Effector CD8-positive, alpha-beta T cell (primary cell): ENCODE results near the gene POLD4.

Experiments used
- DNase-seq: peaks from one replicate; lab custom pipeline; 2025; lab: John Stamatoyannopoulos, UW

Gene POLD4

DNA sequence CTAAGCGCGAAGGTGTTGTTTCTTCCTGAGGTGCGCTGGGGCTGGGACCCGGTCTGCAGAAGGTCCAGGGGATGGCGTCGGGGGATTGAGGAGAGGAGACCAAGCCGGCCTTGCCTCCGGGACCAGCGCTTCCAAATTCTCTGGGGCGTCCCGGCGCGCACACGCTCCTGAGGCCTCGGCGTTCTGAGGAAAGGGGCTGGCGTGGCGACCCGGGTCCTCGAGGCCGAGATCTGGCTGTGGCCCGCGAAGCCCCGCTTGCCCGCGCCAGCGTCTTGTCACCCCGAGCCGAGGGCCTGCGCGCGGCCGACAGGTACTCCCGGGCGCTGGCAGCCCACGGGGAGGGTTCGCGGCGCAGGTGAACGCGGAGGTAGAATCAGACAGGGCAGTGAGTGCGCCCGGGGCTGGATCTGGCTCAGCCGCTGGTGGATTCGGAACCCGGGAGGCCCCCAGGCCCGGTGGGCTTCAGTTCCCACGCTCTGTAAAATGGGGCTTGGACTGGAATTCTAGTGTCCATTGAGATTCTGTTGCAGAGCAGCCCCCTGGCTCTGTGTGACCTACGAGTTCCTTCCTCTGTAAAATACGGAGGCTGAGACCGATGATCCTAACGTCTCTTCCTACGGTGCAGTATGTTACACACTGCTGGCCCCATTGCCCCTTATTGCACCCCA lies 35.3 kb downstream of the POLD4 start:
- DNase-seq, result no peak

DNA sequence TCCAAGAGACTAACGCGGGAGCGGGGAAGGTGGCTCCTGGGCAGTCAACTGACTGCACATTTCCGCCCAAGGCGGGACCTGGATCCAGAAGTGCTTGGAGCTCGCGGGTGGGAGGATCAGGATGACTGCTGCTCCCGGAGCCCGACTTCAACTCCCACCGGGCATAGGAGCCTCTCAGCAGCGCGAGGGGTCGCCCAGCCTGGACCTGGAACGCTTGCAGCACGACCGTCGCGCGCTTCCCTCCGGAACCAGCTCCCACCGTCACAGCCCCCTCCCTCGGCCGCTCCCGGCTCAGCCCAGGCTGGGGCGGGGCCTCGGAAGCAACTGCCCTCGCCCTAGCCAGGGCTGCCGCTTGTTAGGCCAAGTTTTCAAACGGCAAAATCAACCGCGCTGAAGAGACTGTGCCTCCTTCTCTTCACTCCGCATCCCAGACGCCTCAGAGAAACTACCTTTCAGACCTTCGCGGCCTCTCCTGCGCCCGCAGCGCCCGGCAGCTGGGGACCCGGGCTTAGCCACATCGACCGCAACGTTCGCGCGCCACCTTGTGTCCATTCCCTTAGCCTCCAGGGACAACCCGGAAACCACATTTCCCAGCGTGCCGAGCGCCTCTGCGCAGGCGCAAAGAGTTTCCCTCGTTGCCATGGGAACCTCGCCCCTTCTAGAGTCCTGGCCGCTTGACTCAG lies 36.0 kb downstream of the POLD4 start:
- peak; percentile 99 for DNase-seq

DNA sequence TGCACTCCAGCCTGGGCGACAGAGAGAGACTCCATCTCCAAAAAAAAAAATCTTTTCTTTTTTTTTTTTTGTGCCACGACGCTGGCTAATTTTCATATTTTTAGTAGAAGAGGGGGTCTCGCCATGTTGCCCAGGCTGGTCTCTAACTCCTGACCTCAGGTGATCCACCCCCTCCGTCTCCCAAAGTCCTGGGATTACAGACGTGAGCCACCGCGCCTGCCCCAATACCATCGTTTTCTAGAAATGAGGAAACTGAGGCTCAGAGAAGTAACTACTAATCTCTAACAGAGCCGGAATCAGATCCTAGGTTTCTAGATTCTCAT lies 36.5 kb downstream of the POLD4 start:
- DNase-seq, result no peak

DNA sequence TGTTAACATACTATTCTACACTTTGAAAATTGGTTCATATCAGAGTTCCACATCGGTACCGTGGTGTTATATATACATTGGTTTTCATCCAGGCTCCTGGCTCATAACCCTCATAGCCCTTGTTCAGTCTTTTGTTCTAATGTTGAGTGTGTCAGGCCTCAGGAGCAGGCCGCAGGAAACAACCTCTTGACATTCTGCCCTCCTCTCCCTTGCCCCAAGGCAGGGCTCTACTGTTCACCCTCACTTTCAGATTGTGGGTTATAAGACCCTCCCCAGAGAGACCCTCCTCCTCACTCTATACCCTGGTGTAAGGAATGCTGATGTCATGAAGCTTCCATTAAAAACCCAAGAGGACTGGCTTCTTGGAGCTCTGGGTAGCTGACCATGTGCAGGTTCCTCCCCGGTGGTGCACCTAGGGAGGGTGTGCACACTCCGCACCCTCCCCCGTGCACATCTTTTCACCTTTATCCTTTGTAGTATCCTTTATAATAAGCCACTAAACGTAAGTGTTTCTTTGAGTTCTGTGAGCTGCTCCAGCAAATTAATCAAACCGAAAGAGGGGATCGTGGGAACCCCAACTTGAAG lies 37.9 kb downstream of the POLD4 start:
- DNase-seq, result no peak

DNA sequence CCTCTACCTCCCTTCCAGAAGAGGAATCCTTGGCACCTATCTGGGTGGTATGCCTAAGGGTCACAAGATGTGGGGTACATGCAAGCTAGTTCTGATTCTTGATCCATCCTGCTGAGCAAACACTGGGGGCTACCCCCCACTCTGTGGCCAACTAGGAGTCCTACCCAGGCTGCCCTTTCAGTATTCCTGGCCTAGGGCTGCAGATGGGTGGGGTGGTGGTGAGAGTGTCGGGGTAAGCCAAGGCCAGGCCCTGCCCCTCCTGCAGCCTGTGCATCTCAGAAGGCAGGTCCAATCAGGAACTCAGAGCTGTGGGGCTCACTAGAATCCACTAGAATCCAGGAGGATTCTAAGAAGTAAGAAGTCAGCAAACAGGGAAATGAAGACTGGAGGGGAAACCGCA lies 39.1 kb downstream of the POLD4 start:
- DNase-seq, result no peak

DNA sequence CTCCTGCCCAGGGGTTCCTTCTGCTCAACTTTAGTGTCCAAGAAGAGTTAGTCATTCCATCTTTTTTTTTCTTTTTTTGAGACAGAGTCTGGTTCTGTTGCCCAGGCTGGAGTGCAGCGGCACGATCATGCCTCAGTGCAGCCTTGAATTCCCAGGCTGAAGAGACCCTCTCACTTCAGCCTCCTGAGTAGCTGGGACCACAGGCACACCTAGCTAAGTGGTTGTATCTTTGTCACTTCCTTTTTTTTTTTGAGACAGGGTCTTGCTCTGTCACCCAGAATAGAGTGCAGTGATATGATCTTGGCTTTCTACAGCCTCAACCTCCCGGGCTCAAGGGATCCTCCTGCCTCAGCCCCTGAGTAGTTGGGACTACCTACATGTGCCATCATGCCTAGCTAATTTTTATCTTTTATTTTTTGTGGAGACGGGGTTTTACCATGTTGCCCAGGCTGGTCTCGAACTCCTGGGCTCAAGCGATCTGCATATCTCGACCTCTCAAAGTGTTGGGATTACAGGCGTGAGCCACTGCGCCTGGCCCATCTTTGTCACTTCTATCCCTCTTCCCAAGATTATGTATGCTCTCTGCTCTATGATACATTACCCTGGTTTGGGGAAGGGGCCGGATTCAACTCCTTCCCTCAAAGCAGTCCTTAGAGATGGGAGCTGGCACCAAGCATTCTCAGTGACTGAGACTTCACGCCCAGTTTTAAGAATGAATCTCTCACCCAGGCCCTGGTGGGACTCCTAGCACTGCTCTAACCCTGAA lies 40.0 kb downstream of the POLD4 start:
- DNase-seq, result no peak

DNA sequence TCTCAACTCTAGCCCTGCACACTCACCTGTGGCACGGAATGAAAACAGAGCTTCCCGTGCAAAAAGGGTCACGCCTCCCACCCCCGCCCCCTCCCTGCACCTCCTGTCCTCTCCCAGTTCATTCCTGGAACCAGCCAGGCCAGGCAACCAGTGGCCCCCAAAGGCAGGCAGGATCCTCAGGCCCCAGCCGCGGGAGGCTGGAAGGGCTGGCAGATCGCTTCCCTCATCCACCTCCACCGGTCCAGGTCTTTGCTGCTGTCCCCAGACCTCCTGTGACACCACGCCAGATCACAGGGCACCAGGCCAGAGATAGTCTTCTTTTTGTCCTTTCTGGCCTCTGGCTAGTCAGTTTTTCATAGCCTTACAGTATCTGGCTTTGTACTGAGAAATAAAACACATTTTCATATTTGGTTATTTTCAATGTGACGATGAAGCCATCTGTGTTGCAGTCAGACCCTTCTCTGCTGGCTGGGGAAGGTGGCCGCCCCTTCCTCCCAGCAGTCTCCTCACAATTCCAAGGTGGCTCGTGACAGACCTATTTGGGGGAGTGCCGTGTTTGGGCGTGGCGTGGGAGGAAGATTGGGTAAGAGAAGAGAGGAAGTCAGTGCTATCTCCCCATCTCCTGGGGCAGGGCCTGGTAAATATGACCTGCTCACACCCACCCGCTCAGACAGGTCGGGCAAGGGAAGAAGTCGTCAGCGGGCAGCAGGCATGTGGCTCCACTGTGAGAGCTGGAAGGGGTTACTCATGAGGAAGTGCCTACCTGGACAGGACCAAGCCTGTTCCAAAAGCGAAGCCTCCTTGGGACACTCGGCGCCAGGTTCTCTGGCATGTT lies 40.9 kb downstream of the POLD4 start:
- DNase-seq, result no peak

DNA sequence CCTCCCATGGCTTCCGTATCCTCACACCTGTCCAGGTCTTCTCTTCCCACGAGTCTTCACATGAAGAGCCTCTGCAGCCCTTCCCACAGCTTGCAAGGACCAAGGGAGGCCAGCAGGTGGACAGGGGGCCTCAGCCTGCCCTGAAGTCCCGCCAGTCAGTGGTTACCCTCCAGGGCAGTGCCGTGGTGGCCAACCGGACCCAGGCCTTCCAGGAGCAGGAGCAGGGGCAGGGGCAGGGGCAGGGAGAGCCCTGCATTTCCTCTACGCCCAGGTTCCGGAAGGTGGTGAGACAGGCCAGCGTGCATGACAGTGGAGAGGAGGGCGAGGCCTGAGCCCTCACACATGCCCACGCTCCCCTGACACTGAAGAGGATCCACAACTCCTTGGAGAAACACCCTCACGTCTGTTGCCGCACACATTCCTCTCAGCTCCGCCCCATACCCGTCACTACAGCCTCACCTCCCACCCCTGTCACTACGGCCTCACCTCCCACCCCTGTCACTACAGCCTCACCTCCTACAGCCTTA lies 41.7 kb downstream of the POLD4 start:
- no peak for DNase-seq

DNA sequence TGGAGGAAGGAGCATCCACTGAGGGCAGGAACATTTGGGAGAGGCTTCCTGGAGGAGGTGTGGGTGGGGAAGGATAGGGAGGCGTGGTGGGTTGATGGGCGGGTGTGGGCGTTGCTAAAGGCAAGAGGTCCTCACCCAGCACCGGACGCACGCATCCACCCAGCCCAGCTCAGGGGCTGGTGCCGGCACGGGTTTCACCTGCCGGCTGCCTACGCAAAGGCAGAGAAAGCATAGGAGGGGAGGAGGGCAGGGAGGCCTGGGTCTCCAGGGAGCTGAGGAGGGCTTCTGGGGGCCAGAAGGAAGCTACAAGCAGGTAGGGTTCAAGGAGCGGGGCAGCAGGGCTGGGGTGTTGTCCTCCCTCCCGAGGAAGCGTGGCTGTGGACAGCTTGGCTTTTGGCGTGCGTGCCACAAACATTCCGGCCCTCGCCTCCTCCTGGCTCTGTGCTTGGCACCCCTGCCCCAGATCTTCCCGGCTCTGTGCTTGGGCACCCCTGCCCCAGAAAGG lies 42.2 kb downstream of the POLD4 start:
- DNase-seq, result no peak

DNA sequence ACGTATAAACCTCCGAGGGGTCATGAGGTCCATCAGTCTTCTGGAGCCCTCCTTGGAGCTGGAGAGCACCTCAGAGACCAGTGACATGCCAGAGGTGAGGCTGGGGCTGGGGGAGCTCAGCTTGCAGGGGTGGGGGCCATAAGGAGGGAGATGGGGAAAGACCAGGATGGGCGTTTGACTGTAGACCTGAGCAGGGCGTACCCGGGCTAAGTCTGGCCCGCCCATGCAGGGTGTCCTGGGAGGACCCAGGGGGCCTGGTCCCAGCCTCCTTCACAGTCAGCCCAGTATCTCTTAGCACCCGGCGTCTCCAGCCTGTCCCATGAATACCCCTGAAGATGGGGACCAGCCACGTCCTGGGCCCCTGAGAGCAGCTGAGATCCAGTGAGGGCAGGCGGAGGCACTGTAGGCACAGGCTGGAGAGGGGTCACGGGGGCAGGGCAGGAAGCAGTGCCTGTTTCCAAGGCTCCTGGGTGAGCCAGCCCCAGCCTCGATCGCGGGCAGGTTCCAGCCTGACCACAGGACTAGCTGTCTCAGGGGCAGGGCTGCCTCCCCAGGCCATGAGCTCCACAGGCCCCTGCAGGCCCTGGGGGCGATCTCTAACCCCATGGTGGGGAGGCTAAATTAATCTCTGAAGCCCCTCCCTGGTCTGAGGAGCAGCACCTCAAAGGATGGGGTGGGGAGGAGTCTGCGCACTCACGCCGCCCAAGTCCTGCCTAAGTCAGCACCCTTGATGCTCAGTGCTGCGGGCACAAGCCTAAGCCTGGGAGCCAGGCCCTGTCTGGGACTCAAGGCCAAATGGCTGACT lies 42.9 kb downstream of the POLD4 start:
- DNase-seq, result no peak

DNA sequence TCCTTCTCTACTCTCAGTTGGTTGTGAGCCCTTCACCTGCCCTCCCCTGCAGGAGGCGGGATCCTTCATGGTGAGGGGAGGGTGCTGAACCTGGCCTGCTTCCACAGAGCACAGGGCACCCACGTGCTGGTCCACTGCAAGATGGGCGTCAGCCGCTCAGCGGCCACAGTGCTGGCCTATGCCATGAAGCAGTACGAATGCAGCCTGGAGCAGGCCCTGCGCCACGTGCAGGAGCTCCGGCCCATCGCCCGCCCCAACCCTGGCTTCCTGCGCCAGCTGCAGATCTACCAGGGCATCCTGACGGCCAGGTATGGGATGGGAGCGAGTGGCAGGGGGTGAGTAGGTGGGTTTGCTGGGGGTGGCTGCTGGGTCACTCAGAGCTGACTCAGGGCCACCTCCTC lies 43.7 kb downstream of the POLD4 start:
- no peak for DNase-seq

DNA sequence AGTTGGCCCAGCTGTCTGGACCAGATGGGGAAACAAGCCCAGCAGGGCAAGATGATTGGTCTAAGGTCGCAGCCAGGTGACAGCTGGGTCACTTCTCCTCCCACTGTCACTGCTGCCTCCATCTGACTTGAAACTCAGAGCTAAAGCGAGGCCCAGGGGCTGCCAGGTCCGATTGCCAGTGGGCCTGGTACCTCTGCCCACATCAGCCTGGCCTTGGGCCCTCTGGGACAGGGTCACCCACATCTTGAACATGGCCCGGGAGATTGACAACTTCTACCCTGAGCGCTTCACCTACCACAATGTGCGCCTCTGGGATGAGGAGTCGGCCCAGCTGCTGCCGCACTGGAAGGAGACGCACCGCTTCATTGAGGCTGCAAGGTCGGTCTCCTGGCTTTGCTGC lies 44.2 kb downstream of the POLD4 start:
- no peak for DNase-seq

DNA sequence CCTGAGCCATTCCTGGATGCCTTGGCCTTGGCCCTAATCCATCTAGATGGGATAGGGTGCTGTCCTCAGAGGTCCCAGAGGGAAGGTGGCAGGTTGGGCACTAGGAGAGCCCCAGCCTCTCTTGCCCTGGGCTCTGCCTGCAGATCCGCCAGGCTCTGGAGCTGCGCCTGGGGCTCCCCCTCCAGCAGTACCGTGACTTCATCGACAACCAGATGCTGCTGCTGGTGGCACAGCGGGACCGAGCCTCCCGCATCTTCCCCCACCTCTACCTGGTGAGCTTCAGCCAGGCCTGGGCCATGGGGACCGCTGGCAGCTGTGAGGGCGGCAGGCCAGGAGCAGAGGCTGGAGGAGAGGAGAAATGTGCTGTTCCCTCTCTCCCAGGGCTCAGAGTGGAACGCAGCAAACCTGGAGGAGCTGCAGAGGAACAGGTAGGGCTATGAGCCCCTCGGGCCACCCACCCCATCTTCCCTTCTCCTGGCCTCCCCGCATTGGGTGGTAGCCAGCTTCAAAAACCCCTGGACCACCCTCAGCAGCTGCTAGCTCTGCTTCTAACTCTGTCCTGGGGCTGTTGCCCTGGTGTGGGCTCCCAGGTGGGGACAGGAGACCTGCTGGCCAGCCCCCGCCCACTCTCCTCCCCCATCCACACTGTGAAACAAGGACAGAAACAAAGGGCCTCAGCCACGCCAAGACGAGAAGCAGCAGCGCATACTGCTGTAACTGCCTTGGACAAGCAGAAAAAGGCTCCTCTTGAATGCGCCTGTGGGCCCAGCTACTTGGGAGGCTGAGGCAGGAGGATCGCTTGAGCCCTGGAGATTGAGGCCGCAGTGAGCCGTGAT lies 45.1 kb downstream of the POLD4 start:
- no peak for DNase-seq

DNA sequence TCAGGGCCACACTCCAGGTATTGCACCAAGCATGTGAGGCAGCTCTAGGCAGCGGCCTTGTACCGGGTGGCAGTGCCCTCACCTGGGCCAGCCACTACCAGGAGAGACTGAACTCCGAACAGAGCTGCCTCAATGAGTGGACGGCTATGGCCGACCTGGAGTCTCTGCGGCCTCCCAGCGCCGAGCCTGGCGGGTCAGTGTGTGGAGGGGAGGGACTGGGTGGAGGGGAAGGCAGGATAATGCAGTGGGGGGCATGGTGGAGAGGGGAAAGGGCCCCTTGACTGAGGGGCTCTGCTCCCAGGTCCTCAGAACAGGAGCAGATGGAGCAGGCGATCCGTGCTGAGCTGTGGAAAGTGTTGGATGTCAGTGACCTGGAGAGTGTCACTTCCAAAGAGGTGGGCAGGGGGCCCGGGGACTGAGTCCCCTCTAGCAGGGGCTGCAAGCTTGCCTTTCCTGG lies 45.8 kb downstream of the POLD4 start:
- DNase-seq, result no peak

DNA sequence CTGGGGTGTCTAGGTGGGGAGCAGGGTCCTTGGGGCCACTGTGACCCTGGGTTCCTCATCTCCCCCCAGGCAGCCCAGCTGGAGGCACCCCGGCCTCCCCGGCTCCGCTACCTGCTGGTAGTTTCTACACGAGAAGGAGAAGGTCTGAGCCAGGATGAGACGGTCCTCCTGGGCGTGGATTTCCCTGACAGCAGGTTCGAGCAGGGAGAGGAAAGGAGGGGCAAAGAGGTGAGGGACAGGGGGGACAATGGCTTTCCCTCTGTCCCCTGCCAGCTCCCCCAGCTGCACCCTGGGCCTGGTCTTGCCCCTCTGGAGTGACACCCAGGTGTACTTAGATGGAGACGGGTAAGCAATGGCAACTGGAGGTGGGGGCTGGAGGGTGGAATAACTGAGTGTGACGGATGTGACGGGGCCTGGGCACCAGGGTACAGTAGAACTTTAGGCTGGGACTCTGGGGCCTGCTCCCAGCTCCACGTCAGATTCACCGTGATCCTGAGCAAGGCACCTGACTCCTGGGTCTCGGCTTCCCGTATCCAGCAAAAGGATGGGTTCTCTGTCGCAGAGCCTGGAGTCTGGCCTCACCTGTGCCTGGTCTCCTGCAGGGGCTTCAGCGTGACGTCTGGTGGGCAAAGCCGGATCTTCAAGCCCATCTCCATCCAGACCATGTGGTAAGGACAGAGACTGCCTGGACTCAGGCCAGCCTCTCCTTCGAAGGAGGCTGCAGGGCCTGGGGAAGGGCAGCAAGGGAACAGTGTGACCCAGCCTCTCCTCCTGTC lies 46.4 kb downstream of the POLD4 start:
- no peak for DNase-seq

DNA sequence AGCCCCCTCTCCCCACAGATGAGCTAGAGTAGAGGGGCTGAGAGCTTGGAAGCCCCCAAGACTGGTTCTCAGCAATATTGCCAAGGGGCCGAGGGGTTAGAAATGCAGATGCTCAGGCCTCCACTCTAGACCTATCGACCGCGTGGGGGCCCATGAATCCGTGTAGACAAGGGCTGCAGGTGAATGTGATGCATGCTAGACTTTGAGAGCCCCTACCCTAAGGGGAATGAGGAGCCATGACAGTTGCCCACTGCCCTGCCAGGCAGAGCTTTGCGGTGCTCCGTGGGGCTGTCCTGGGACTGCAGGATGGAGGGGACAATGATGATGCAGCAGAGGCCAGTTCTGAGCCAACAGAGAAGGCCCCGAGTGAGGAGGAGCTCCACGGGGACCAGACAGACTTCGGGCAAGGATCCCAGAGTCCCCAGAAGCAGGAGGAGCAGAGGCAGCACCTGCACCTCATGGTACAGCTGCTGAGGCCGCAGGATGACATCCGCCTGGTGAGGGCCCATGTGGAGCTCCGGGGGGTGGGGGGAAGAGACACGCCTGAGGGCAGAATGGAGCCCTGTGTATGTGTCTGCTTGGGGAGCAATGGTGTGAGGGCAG lies 48.7 kb downstream of the POLD4 start:
- no peak for DNase-seq

DNA sequence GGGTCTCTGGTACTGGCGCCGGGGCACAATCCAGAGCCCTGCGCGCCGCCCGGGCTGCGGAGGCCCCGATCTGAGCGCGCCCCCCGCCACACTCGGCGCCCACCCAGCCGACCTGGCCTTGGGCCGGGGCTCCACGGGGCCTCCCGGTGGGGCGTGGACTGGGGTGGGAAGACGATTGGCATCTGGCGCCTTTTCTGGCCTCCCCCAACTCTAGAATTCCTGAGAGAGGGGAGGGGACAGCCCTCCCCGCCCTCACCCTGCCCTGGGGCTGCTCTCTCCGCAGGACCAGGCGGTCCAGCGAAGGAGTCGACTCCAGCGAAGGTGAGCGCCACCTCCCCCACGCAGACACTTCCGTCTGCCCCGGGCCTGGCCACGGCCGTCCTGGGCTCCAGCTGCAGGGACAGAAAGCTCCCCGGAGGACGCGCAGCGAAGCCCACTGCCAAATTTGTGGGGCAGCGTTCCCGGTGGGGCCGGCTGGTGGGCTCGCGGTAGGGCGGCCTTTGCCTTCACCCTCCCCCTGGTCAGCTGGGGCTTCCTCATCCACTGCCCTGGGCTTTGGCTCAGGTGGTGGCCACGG lies 49.4 kb downstream of the POLD4 start:
- no peak for DNase-seq
